Upper lobe of left lung (tissue), 4 donors: ENCODE measurements around the gene CLCNKB.

Experiments
- CTCF ChIP-seq, 6 experiments: fragments of 450-650 bp in 4 of 6; fragments of 200-600 bp in 2 of 6; sonication (generic) in 2 of 6; IDR thresholded peaks; one replicate each; pipeline ENCODE4 v1.5.1; 2016 to 2019; ENCODE audit warnings: antibody characterized with exemption in 6 of 6
- EP300 ChIP-seq, 4 donors: sonication (generic); formaldehyde crosslinking; IDR thresholded peaks; one replicate each; pipeline ENCODE4 v1.5.1; 2017; ENCODE audit warnings: antibody characterized with exemption in 4 of 4, control low read depth in 2 of 4
- POLR2AphosphoS5 ChIP-seq, 2 donors: sonication (generic); formaldehyde crosslinking; IDR thresholded peaks; one replicate each; pipeline ENCODE4 v1.5.1; 2017; ENCODE audit warnings: antibody characterized with exemption in 2 of 2

DNA sequence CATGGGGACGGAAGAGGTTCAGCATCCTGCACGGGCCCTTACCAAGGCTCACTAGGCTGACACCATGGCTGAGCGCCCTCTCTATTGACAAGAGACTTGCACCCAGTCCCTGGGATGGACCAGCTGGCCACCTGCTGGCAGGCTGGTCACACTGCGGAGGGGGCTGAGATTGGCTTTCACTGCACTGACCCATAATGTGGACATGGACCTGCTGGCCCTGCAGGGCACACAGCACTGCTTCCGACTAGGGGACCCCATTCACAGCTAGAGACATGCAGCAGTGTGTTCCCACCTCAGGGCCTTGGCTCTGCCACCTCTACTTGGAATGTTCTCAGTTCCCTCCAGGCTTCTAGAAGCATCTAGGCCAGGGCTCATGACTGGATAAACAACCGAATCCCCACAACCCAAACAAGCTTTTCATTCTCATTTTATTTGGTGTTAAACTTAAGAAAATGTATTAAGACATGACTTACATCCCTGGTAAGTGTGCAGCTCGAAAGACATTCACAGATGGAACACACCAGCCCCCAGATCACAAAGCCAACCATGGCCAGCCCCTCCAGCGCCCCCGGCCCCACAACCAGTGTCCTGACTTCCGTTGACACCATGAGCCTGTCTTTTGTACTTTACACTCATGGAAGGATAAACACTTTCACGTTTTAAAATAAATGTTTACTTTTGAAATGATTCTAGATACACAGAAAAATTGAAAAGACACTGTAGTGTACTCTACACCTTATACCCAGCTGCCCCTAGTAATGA is 48.8 kb upstream of the CLCNKB start:
- TF ChIP-seq CTCF (IDR thresholded peaks at IDR 0.05) = peak; percentile 75 to 96 (median 90)
- no peak for TF ChIP-seq POLR2AphosphoS5 (IDR thresholded peaks at IDR 0.05)
- no peak for TF ChIP-seq EP300 (IDR thresholded peaks at IDR 0.05)
